SH-SY5Y (cell line): ENCODE measurements around the gene NACC1.

ENCODE experiments used
- GATA2 ChIP-seq: IDR thresholded peaks from 2 replicates; pipeline ENCODE4 v1.6.1; 2011; ENCODE audit warnings: mild to moderate bottlenecking, low read depth, low read length
- GATA3 ChIP-seq: IDR thresholded peaks from 2 replicates; pipeline ENCODE4 v1.6.1; 2011; ENCODE audit warnings: low read depth, mild to moderate bottlenecking, low read length, moderate library complexity

GRCh38 chr19:13117772-13118423 is at the start of gene NACC1:
- TF ChIP-seq GATA2: no peak
- no peak for TF ChIP-seq GATA3
